ENCODE data around the gene VPS39. TPM values are rescaled to one million over a fixed set of nuclear protein-coding genes. Genes with fewer than 3 reads are reported as not detected.

The VPS39 gene
- total RNA-seq, 1 experiment from 2014 or later, result 55.2 TPM

GRCh38 chr15:42193383-42193782, 14.7 kb downstream of the VPS39 start:
- Histone ChIP-seq H3K36me3 (ENCODE audit: control insufficient read depth, insufficient read depth, low read length) (peaks cover 3% of the 10 kb centered on the region; the same call in 1 of the 2 replicates), H3K27me3 (ENCODE audit: control insufficient read depth, insufficient read depth, low read length) (no peaks in the 10 kb centered on the region), H3K9me3 (ENCODE audit: control insufficient read depth, insufficient read depth, low read depth, low read length) (no peaks in the 10 kb centered on the region), H3K4me3 (ENCODE audit: low read depth in 2 of 2, low read length in 2 of 2) (no peak overlapping the region), H3K27ac (ENCODE audit: low read length) (no peak overlapping the region), H3K4me1 (ENCODE audit: control insufficient read depth, insufficient read depth, low read length) (no peaks in the 10 kb centered on the region)
- no peak for TF ChIP-seq SIN3A (IDR thresholded peaks at IDR 0.05; ENCODE audit: borderline replicate concordance, insufficient read depth, low read depth, low read length)
- no peak for TF ChIP-seq CTCF (IDR thresholded peaks at IDR 0.05)
- TF ChIP-seq TCF7L2 (IDR thresholded peaks at IDR 0.05; ENCODE audit: low read depth, low read length), result no peak
- no peak for TF ChIP-seq REST (IDR thresholded peaks at IDR 0.05; ENCODE audit: insufficient read depth in 1 of 2, low read depth in 2 of 2, low read length in 1 of 2)
- no peak for TF ChIP-seq POLR2AphosphoS5 (IDR thresholded peaks at IDR 0.05; ENCODE audit: low read depth, low read length)
- no peak for ATAC-seq
- ChIA-PET CTCF (no interaction called here), POLR2A (no interaction called here)
- intact Hi-C loops (cut with micrococcal nuclease; ENCODE audit: unreplicated experiment) (no loop called here), in situ Hi-C loops (cut with HindIII; ENCODE audit: low pct_unique_long_range_greater_than_20kb, low sequenced_read_pairs) (no loop called here)
- BruUV-seq (replicated peaks), result TSS peak; percentile 25
- DNase-seq (ENCODE audit: low read depth, low spot score), result no peak

GRCh38 chr15:42191610-42192346, 16.3 kb downstream of the VPS39 start:
- in situ Hi-C loops (cut with HindIII; ENCODE audit: low pct_unique_long_range_greater_than_20kb, low sequenced_read_pairs), result no loop called here
- no peak for ATAC-seq
- Histone ChIP-seq H3K9me3 (ENCODE audit: control insufficient read depth, insufficient read depth, low read depth, low read length) (no peaks in the 10 kb centered on the region), H3K36me3 (ENCODE audit: control insufficient read depth, insufficient read depth, low read length) (peaks cover 4% of the 10 kb centered on the region), H3K27me3 (ENCODE audit: control insufficient read depth, insufficient read depth, low read length) (no peaks in the 10 kb centered on the region), H3K27ac (ENCODE audit: low read length) (no peak overlapping the region), H3K4me1 (ENCODE audit: control insufficient read depth, insufficient read depth, low read length) (no peaks in the 10 kb centered on the region), H3K4me3 (ENCODE audit: low read depth in 2 of 2, low read length in 2 of 2) (no peak overlapping the region)
- no TSS peak for BruUV-seq (replicated peaks)
- ChIA-PET CTCF (interaction anchor here (0.5 kb wide), 1 partner anchor 326 kb away, joined by 4 read pairs; no protein-coding TSS in a partner anchor), POLR2A (interaction anchor here (0.7 kb wide), 1 partner anchor 41 kb away, joined by 3 read pairs; no protein-coding TSS in a partner anchor)
- intact Hi-C loops (cut with micrococcal nuclease; ENCODE audit: unreplicated experiment), result no loop called here
- no peak for DNase-seq (ENCODE audit: low read depth, low spot score)
- TF ChIP-seq TCF7L2 (IDR thresholded peaks at IDR 0.05; ENCODE audit: low read depth, low read length) (no peak), POLR2AphosphoS5 (IDR thresholded peaks at IDR 0.05; ENCODE audit: low read depth, low read length) (no peak), CTCF (IDR thresholded peaks at IDR 0.05) (no peak), REST (IDR thresholded peaks at IDR 0.05; ENCODE audit: insufficient read depth in 1 of 2, low read depth in 2 of 2, low read length in 1 of 2) (no peak), SIN3A (IDR thresholded peaks at IDR 0.05; ENCODE audit: borderline replicate concordance, insufficient read depth, low read depth, low read length) (no peak)

Measured in Panc1 (cell line).